Transverse colon (tissue), 4 donors: ENCODE results near the gene S100A3. TPM values are rescaled to one million over a fixed set of nuclear protein-coding genes. Genes with fewer than 3 reads are reported as not detected.
A peak's percentile ranks its signal among the peaks of the same experiment; 100 is the strongest.

ENCODE experiments used
- DNase-seq: peaks from one replicate; pipeline ENCODE4 v3.0.0-alpha.2; 2019
- H3K27ac ChIP-seq, 4 donors: fragments of 200-600 bp; sonication (generic); 2 replicates each; pipeline ENCODE4 v1.5.1; 2016 to 2018; ENCODE audit warnings: inconsistent platforms in 4 of 4
- H3K27me3 ChIP-seq: fragments of 200-600 bp; sonication (generic); 2 replicates; pipeline ENCODE4 v1.5.1; 2017; ENCODE audit warnings: inconsistent platforms
- H3K36me3 ChIP-seq, 4 donors: fragments of 200-600 bp; sonication (generic); 2 replicates each; pipeline ENCODE4 v1.5.1; 2017 to 2019; ENCODE audit warnings: inconsistent platforms in 4 of 4
- H3K4me1 ChIP-seq, 4 donors: fragments of 200-600 bp; sonication (generic); 2 replicates each; pipeline ENCODE4 v1.5.1; 2017 to 2020; ENCODE audit warnings: inconsistent platforms in 4 of 4
- H3K4me3 ChIP-seq, 4 donors: fragments of 200-600 bp; sonication (generic); 1 replicate in 1 of 4; 2 replicates in 3 of 4; pipeline versions ENCODE4 v1.5.1 to v1.6.1; 2017 to 2019; ENCODE audit warnings: inconsistent platforms in 4 of 4
- H3K9me3 ChIP-seq, 2 donors: fragments of 200-600 bp; sonication (generic); 2 replicates each; pipeline ENCODE4 v1.5.1; 2017 to 2019; ENCODE audit warnings: inconsistent platforms in 2 of 2
- EP300 ChIP-seq: sonication (generic); formaldehyde crosslinking; IDR thresholded peaks from one replicate; pipeline ENCODE4 v1.6.1; 2017; ENCODE audit warnings: antibody characterized with exemption, low read depth
- POLR2A ChIP-seq: fragments of 450-650 bp; IDR thresholded peaks from one replicate; pipeline ENCODE4 v1.6.1; 2016; ENCODE audit warnings: antibody characterized with exemption, mild to moderate bottlenecking, moderate library complexity
- POLR2AphosphoS5 ChIP-seq, 3 donors: sonication (generic); formaldehyde crosslinking; IDR thresholded peaks; one replicate each; pipeline ENCODE4 v1.6.1; 2016; ENCODE audit warnings: antibody characterized with exemption in 3 of 3
- WGBS, 2 donors: methylation state at CpG; one replicate each; pipeline ENCODE4 v1.1.5; 2018; ENCODE audit warnings: low coverage in 1 of 2; 5-methylcytosine and 5-hydroxymethylcytosine counted together
- in situ Hi-C, 4 donors: fragments of 200-750 bp; cut with MboI; loops; one replicate each; pipeline versions ENCODE4 v1.15.0 to v1.15.1; 2017; ENCODE audit warnings: low sequenced_read_pairs in 3 of 4, low pct_ligation_motif_present in 1 of 4, low pct_unique_long_range_greater_than_20kb in 1 of 4
- intact Hi-C: fragments of 100-400 bp; cut with DNase I; formaldehyde crosslinking; loops from one replicate; pipeline ENCODE4 v1.15.1; 2023; ENCODE audit warnings: low total_unique reads
- total RNA-seq, 4 donors: library from RNA; depleted of rRNA; stranded (reverse); fragments of >200 nt; gene quantifications; one replicate each; pipeline ENCODE4 v1.1.0, GENCODE V29; 2016
- TF ChIP-seq, protein P1 (sequence below), 5 experiments: fragments of 200-600 bp in 3 of 5; fragments of 450-650 bp in 2 of 5; sonication (generic) in 3 of 5; IDR thresholded peaks; 1 replicate in 2 of 5; 2 replicates in 3 of 5; pipeline ENCODE4 v1.5.1; 2016 to 2017; ENCODE audit warnings: antibody characterized with exemption in 5 of 5, inconsistent platforms in 3 of 5, mild to moderate bottlenecking in 2 of 5, moderate library complexity in 1 of 5

S100A3 gene
- total RNA-seq, 4 donors from 2014 or later: 0.64 TPM; not detected in 3

GRCh38 chr1:153513666-153514065, 35.4 kb downstream of the S100A3 start:
- no peak overlapping the region for H3K4me3 ChIP-seq
- no peaks in the 10 kb centered on the region for H3K27me3 ChIP-seq
- peaks cover 10 to 42% (median 18%) of the 10 kb centered on the region in 4 donors for H3K4me1 ChIP-seq
- no peaks in the 10 kb centered on the region for H3K36me3 ChIP-seq
- H3K9me3 ChIP-seq: no peaks in the 10 kb centered on the region
- in situ Hi-C loops: loop anchor here in 3 of 4 donors (5.0 to 25.0 kb wide), 3 partner anchors 54 to 474 kb away; partner anchors contain the start of genes JTB (in 3 of the 3), RAB13 (in 3 of the 3), RPS27 (in 3 of the 3) and S100A2 (in 2 of the 3)
- intact Hi-C loops: loop anchor here (5.0 kb wide), 1 partner anchor 54 kb away; the partner anchor contains the start of gene S100A2
- TF ChIP-seq EP300: no peak
- TF ChIP-seq, protein P1, sequence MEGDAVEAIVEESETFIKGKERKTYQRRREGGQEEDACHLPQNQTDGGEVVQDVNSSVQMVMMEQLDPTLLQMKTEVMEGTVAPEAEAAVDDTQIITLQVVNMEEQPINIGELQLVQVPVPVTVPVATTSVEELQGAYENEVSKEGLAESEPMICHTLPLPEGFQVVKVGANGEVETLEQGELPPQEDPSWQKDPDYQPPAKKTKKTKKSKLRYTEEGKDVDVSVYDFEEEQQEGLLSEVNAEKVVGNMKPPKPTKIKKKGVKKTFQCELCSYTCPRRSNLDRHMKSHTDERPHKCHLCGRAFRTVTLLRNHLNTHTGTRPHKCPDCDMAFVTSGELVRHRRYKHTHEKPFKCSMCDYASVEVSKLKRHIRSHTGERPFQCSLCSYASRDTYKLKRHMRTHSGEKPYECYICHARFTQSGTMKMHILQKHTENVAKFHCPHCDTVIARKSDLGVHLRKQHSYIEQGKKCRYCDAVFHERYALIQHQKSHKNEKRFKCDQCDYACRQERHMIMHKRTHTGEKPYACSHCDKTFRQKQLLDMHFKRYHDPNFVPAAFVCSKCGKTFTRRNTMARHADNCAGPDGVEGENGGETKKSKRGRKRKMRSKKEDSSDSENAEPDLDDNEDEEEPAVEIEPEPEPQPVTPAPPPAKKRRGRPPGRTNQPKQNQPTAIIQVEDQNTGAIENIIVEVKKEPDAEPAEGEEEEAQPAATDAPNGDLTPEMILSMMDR (IDR thresholded peaks at IDR 0.05): no peak
- no peak for TF ChIP-seq POLR2AphosphoS5 (IDR thresholded peaks at IDR 0.05)
- no peak for TF ChIP-seq POLR2A
- 89 to 90% methylated on average over 6 to 7 of the region's 7 CpGs for WGBS, 2 donors
- no peak for DNase-seq
- no peak overlapping the region for H3K27ac ChIP-seq

DNA sequence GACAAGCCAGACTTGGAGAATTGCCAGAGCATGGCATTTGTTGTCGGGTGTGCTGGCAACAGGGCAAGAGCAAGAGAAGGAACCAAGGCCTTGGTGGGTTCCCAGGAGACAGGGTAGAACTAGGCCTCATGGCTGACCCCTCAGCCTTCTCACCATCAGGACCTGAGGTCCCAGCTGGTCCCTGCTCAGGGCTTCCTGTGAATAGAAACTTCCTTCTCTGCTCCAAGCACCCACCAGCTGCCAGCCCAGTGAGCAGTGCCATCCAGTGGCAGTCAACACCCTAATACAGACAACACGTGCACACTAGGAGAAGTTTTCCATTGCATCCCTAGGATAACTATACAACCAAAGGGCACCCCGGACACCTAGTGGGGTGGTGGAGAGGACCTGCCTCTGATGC, 36.0 kb downstream of the S100A3 start:
- Histone ChIP-seq H3K27me3 (no peaks in the 10 kb centered on the region), H3K9me3 (no peaks in the 10 kb centered on the region), H3K4me1 (peaks cover 10 to 43% (median 18%) of the 10 kb centered on the region in 4 donors), H3K4me3 (no peak overlapping the region), H3K36me3 (no peaks in the 10 kb centered on the region), H3K27ac (peak overlapping the region in 1 of 4 donors; percentile 19)
- WGBS, 2 donors: 56% methylated on average over 3 of the region's 3 CpGs; no CpG with 5 or more reads in 1 of the 2 donors
- in situ Hi-C loops: loop anchor here in 3 of 4 donors (5.0 to 25.0 kb wide), 3 partner anchors 54 to 474 kb away; partner anchors contain the start of genes JTB (in 3 of the 3), RAB13 (in 3 of the 3), RPS27 (in 3 of the 3) and S100A2 (in 2 of the 3)
- DNase-seq: no peak
- TF ChIP-seq EP300 (no peak), POLR2AphosphoS5 (IDR thresholded peaks at IDR 0.05) (no peak), POLR2A (no peak)
- TF ChIP-seq, protein P1 (IDR thresholded peaks at IDR 0.05): no peak
- intact Hi-C loops: loop anchor here (5.0 kb wide), 1 partner anchor 54 kb away; the partner anchor contains the start of gene S100A2

- Histone ChIP-seq H3K9me3 (no peaks in the 10 kb centered on the region), H3K27me3 (no peaks in the 10 kb centered on the region), H3K4me3 (no peak overlapping the region), H3K27ac (peak overlapping the region in 1 of 4 donors; percentile 8), H3K36me3 (no peaks in the 10 kb centered on the region), H3K4me1 (peaks cover 10 to 43% (median 13%) of the 10 kb centered on the region in 4 donors)
- 0% methylated on average over 7 of the region's 7 CpGs; no CpG with 5 or more reads in 1 of the 2 donors for WGBS, 2 donors
- TF ChIP-seq, protein P1 (IDR thresholded peaks at IDR 0.05): peak; percentile 85 to 95 (median 91)
- no peak for TF ChIP-seq POLR2AphosphoS5 (IDR thresholded peaks at IDR 0.05)
- peak; percentile 89 for DNase-seq
- in situ Hi-C loops: loop anchor here in 3 of 4 donors (5.0 to 25.0 kb wide), 3 partner anchors 56 to 476 kb away; partner anchors contain the start of genes JTB (in 3 of the 3), RAB13 (in 3 of the 3), RPS27 (in 3 of the 3) and S100A2 (in 2 of the 3)
- intact Hi-C loops: loop anchor here (5.0 kb wide), 1 partner anchor 56 kb away; the partner anchor contains the start of gene S100A2
Measured at GRCh38 chr1:153510984-153511410, 38.1 kb downstream of the S100A3 start.

DNA sequence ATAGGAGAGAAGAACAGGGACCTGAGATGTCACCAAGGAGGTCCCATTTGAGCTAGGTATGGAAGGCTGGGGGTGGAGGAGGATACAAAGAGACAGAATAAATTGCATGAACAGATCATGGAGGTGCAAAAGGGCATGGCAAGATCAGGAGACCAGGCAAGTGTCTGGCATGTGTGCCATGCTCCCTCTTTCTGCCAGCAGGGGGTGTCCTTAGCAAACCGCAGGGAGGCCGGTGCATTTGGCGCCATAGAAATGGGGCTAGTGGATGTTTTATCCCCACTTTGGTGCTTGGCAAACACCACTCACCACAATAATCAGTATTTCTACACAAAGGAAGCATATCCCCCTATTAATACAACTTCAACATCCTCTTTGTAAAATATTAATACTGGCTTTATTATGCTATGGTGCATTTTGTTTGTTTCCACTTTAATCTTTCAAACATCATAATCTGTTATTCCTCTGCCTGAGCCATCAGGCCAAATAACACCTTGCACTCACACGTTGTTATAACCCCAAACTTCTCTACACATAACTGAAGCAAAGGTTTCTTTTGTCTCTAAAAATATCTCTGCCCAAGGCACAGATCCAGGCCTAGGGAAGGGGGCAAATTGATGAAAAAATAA, 39.2 kb downstream of the S100A3 start:
- intact Hi-C loops (loop anchor here (5.0 kb wide), 1 partner anchor 57 kb away; the partner anchor contains the start of gene S100A2), in situ Hi-C loops (loop anchor here in 3 of 4 donors (5.0 to 25.0 kb wide), 4 partner anchors 57 to 477 kb away; partner anchors contain the start of genes JTB (in 3 of the 3), RAB13 (in 3 of the 3), RPS27 (in 3 of the 3) and S100A2 (in 2 of the 3))
- peaks cover 2 to 32% (median 10%) of the 10 kb centered on the region in 4 donors for H3K4me1 ChIP-seq
- H3K9me3 ChIP-seq: no peaks in the 10 kb centered on the region
- H3K27ac ChIP-seq: no peak overlapping the region
- 40 to 56% methylated on average over 4 of the region's 4 CpGs for WGBS, 2 donors
- H3K36me3 ChIP-seq: no peaks in the 10 kb centered on the region
- no peaks in the 10 kb centered on the region for H3K27me3 ChIP-seq
- DNase-seq: peak; percentile 77
- TF ChIP-seq, protein P1 (IDR thresholded peaks at IDR 0.05): peak; percentile 60 to 82 (median 68)
- no peak for TF ChIP-seq POLR2AphosphoS5 (IDR thresholded peaks at IDR 0.05)
- H3K4me3 ChIP-seq: no peak overlapping the region
